Large intestine (tissue), 3 donors: ENCODE data around the gene NRXN2. TPM values are rescaled to one million over a fixed set of nuclear protein-coding genes. Genes with fewer than 3 reads are reported as not detected.

Source experiments
- DNase-seq, 2 donors: peaks; one replicate each; pipeline versions ENCODE4 v3.0.0 to v3.0.0-alpha.2; 2013
- H3K27ac ChIP-seq: one replicate; pipeline ENCODE4 v1.5.1; 2013; ENCODE audit warnings: low read length
- H3K27me3 ChIP-seq: 2 replicates; pipeline ENCODE4 v1.6.1; 2013; ENCODE audit warnings: low read length; ENCODE audit not compliant: control insufficient read depth, insufficient read depth
- H3K36me3 ChIP-seq: 2 replicates; pipeline ENCODE4 v1.6.1; 2013; ENCODE audit warnings: low read length; ENCODE audit not compliant: control insufficient read depth, insufficient read depth
- H3K4me1 ChIP-seq: one replicate; pipeline ENCODE4 v1.6.1; 2013; ENCODE audit warnings: low read length; ENCODE audit not compliant: control insufficient read depth, insufficient read depth
- H3K4me3 ChIP-seq: one replicate; pipeline ENCODE4 v1.5.1; 2013; ENCODE audit warnings: low read length
- H3K9me3 ChIP-seq: one replicate; pipeline ENCODE4 v1.6.1; 2013; ENCODE audit warnings: mild to moderate bottlenecking, low read depth, low read length, moderate library complexity; ENCODE audit not compliant: control insufficient read depth
- WGBS: methylation state at CpG from one replicate; pipeline ENCODE4 v1.1.5; 2013; ENCODE audit warnings: low lambda C conversion rate; ENCODE audit not compliant: insufficient coverage; 5-methylcytosine and 5-hydroxymethylcytosine counted together
- polyA plus RNA-seq: library from polyadenylated mRNA; unstranded; fragments of 120-200 nt; gene quantifications from one replicate; pipeline ENCODE4 v1.2.1, GENCODE V29; 2013

Gene NRXN2
- polyA plus RNA-seq, 1 donor = 13.8 TPM

GRCh38 chr11:64650923-64651523 lies 72.0 kb downstream of the NRXN2 start:
- no peak for DNase-seq

GRCh38 chr11:64649291-64649697 lies 73.7 kb downstream of the NRXN2 start:
- peaks cover 25% of the 10 kb centered on the region for H3K27me3 ChIP-seq

More at GRCh38 chr11:64650923-64651523, 72.0 kb downstream of the NRXN2 start:
- Histone ChIP-seq H3K4me3 (no peak overlapping the region), H3K4me1 (peaks cover 14% of the 10 kb centered on the region), H3K27ac (no peak overlapping the region), H3K36me3 (no peaks in the 10 kb centered on the region), H3K27me3 (peaks cover 12% of the 10 kb centered on the region), H3K9me3 (no peaks in the 10 kb centered on the region)
- no CpG with 5 or more reads among the region's 18 CpGs for WGBS

GRCh38 chr11:64648551-64648950 lies 74.4 kb downstream of the NRXN2 start:
- Histone ChIP-seq H3K36me3 (no peaks in the 10 kb centered on the region), H3K27me3 (peaks cover 33% of the 10 kb centered on the region), H3K4me1 (peaks cover 27% of the 10 kb centered on the region), H3K9me3 (no peaks in the 10 kb centered on the region), H3K27ac (no peak overlapping the region), H3K4me3 (no peak overlapping the region)
- WGBS = no CpG with 5 or more reads among the region's 9 CpGs
- no peak for DNase-seq

More at GRCh38 chr11:64649291-64649697, 73.7 kb downstream of the NRXN2 start:
- no peaks in the 10 kb centered on the region for H3K9me3 ChIP-seq
- no CpG with 5 or more reads among the region's 6 CpGs for WGBS
- no peak for DNase-seq
- peaks cover 27% of the 10 kb centered on the region for H3K4me1 ChIP-seq
- no peak overlapping the region for H3K27ac ChIP-seq
- H3K36me3 ChIP-seq = no peaks in the 10 kb centered on the region
- no peak overlapping the region for H3K4me3 ChIP-seq

GRCh38 chr11:64647019-64647779 lies 75.8 kb downstream of the NRXN2 start:
- H3K27ac ChIP-seq = no peak overlapping the region
- peaks cover 19% of the 10 kb centered on the region for H3K4me1 ChIP-seq
- no peak overlapping the region for H3K4me3 ChIP-seq
- H3K36me3 ChIP-seq = no peaks in the 10 kb centered on the region
- H3K27me3 ChIP-seq = peaks cover 41% of the 10 kb centered on the region
- no CpG with 5 or more reads among the region's 9 CpGs for WGBS
- DNase-seq = no peak
- H3K9me3 ChIP-seq = no peaks in the 10 kb centered on the region

- no peaks in the 10 kb centered on the region for H3K36me3 ChIP-seq
- H3K4me3 ChIP-seq = no peak overlapping the region
- DNase-seq = peak; percentile 28 to 55
- H3K4me1 ChIP-seq = peaks cover 18% of the 10 kb centered on the region
- H3K27ac ChIP-seq = no peak overlapping the region
- WGBS = 8% methylated on average over 3 of the region's 11 CpGs
- H3K9me3 ChIP-seq = no peaks in the 10 kb centered on the region
- H3K27me3 ChIP-seq = peaks cover 63% of the 10 kb centered on the region
These were observed 78.2 kb downstream of the NRXN2 start for GRCh38 chr11:64644647-64645275.

GRCh38 chr11:64643920-64644646 lies 78.9 kb downstream of the NRXN2 start:
- Histone ChIP-seq H3K27me3 (peaks cover 63% of the 10 kb centered on the region), H3K4me1 (peaks cover 15% of the 10 kb centered on the region)
- WGBS = 13% methylated on average over 4 of the region's 19 CpGs

GRCh38 chr11:64643256-64643881 lies 79.6 kb downstream of the NRXN2 start:
- Histone ChIP-seq H3K4me1 (peaks cover 16% of the 10 kb centered on the region), H3K4me3 (peak overlapping the region; percentile 37), H3K9me3 (no peaks in the 10 kb centered on the region), H3K27ac (no peak overlapping the region), H3K27me3 (peaks cover 63% of the 10 kb centered on the region), H3K36me3 (no peaks in the 10 kb centered on the region)
- no peak for DNase-seq
- WGBS = no CpG with 5 or more reads among the region's 53 CpGs

More at GRCh38 chr11:64643920-64644646, 78.9 kb downstream of the NRXN2 start:
- no peak overlapping the region for H3K27ac ChIP-seq
- no peaks in the 10 kb centered on the region for H3K9me3 ChIP-seq
- no peak for DNase-seq
- H3K4me3 ChIP-seq = no peak overlapping the region
- H3K36me3 ChIP-seq = no peaks in the 10 kb centered on the region

GRCh38 chr11:64642871-64643255 lies 80.1 kb downstream of the NRXN2 start:
- DNase-seq = no peak
- H3K27ac ChIP-seq = no peak overlapping the region
- H3K27me3 ChIP-seq = peaks cover 63% of the 10 kb centered on the region
- peak overlapping the region; percentile 37 for H3K4me3 ChIP-seq
- H3K4me1 ChIP-seq = peaks cover 18% of the 10 kb centered on the region
- no CpG with 5 or more reads among the region's 36 CpGs for WGBS
- H3K36me3 ChIP-seq = no peaks in the 10 kb centered on the region
- peaks cover 1% of the 10 kb centered on the region for H3K9me3 ChIP-seq

- no CpG with 5 or more reads among the region's 30 CpGs for WGBS
- peaks cover 63% of the 10 kb centered on the region for H3K27me3 ChIP-seq
- H3K27ac ChIP-seq = no peak overlapping the region
These were observed 80.6 kb downstream of the NRXN2 start for GRCh38 chr11:64642418-64642735.

More at GRCh38 chr11:64642418-64642735, 80.6 kb downstream of the NRXN2 start:
- Histone ChIP-seq H3K36me3 (no peaks in the 10 kb centered on the region), H3K4me1 (peaks cover 23% of the 10 kb centered on the region), H3K9me3 (peaks cover 4% of the 10 kb centered on the region), H3K4me3 (peak overlapping the region; percentile 17)
- DNase-seq = no peak
